ENCODE data around the gene CDK19.
"Not testable (repeated sequence)": the region's sequence is repeated elsewhere in the genome, so short reads cannot be mapped to it uniquely, and the experiment has no call there.

The CDK19 gene

DNA sequence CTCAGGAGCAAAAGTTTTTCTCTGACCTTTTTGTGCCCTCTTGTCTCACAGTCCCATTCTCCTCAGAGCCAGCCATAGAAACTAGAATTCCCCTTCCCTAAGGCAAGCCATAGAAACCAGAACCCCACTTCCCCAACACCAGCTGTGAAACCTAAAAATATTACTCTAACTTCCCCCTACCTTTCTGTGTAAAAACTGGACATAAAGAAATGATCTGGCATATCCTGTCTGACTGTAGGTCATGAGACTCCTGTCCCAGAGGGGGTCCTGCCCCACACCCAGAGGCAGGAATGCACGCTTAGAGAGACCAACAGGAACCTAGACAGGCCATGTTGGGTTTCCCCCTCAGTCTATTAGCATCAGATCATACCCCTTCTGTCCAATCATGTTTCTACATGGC lies 198.2 kb downstream of the CDK19 start:
- DNase-seq = no peak

DNA sequence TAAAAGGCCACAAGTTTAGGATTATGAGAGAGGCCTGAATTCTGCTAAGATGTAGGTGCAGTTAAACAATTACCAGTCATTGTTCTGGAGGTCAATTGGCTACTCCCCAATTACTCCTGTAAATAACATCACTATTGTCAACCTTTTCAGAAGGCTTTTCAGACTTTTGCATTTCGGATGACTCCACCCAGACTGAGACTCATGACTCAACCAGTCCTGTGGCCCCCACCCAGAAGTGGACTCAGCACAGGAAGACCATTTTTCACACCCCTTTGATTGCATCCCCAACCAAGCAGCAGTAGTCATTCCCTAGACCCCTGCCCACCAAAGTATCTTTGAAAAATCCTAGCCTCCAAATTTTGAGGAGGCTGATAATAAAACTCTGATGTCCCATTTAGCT lies 199.5 kb downstream of the CDK19 start:
- no peak for DNase-seq

DNA sequence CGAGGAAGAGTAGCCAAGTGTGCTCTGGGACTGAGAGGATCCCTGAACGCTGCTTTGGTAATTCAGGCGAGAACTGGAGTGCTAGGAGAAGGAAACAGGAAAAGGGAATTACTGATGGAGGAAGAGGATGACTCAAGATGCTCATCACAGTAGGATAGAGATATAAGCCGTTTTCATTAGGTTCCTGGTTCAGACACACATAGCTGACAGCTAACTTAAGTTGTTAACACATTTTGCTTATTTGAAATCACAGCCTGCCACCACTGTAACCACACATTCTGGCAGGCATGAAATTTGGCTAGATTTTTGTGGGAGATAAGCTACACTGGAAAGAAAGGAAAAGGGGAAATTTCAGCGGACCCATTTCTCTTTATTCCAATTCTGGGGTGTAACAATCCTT lies 200.7 kb downstream of the CDK19 start:
- no peak for DNase-seq

DNA sequence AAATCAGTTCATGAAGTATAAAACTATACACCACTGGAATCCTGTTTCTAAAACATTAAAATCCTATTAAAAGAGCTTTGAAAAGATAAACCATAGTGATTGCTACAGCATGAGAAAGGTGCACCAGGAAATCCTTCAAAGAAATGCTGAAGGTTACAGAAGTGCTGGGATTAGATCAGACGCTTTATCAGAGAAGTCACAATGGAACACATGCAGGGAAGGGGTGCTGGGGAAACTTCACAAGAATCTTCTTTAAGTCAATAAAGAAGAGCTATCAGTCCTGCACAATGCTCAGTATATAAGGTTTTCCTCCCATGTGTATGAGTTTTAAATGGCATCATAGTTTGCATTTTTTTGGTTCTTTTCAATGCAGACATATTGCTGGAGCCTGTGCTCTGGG lies 201.2 kb downstream of the CDK19 start:
- no peak for DNase-seq

DNA sequence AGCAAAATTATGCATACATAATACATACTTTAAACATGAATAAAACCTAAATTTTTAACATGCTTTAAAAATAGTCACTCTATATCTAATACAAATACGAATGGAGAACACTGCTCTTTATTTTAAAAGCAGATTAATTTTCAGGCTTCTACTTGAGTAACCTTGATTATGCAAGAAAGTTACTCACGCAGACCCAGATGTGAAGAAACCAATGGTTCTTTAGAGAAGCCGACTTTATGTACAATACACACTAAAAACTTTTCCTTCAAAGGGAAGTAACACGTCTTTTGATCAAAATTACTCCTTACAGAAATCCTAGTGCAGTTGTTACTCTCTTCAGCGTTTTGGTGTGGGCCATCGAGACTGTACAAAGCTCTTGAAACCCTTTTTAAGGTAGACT lies 201.9 kb downstream of the CDK19 start:
- DNase-seq = no peak

DNA sequence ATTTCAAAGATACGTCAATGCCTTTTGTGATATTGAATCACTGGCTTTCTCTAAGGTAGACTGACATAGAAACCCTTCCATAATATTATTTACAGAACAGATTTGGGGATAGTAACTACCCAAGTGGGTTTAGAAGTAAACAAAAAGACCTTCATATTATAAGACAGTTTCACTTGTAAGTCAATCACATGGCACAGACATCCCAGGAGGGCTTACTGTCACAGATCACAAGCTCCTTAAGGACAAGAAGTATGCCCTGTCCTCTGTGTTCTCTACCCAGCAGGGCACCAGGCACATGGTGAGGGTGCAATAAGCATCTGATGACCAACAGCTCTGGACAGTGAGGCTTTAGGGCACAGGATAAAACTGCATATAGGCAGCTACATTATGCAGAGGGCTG lies 203.0 kb downstream of the CDK19 start:
- DNase-seq = no peak

DNA sequence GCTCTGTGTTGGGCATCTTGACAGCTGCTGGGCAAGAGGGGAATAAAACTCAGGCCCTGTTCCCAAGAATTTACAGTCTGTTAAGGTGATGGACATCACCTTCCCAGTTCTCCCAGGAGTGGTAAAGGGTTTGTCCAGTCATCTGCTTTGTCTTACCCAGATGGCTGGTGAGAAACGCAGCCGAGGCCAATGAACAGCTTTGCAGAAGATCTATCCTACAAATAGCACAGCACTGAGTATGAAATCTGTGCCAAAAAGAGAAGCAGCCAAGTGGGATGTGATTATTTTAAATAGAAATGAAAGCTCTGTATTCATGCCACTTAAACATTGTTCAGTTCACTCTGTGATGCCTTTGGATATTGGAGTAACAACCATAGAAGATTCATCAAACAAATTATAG lies 206.2 kb downstream of the CDK19 start:
- no peak for DNase-seq

DNA sequence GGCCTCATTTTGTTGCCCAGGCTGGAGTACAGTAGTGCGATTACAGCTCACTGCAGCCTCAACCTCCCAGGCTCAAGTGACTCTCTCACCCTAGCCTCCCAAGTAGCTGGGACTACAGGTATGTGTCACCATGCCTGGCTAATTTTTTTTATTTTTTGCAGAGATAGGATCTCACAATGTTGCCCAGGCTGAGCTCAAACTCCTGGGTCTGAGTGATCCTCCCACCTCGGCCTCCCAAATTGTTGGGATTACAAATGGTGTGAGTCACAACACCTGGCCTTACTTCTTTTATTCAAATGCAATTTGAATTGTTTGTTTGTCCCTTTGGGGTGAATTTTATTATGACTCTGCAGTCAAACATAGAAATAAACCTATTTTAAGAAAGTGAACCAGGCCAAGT lies 207.1 kb downstream of the CDK19 start:
- DNase-seq = no peak

DNA sequence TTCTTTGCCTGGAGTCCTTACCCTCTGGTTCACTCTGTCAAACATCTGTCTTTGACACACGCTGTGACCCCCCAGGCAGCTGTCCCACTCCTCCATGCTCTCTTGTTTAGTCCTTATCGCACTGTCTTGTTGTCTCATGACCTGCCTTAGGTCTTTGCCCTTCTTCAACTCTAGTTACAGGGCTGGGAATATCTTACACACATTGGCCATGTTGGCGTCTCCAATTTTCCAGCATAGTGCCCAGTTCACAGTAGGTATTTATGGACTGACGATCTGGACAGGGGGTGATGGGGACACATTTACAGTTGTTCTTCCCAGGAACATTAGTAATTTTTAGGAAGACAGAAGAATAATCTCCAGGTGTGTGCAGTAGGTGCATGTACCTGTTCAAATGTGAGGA lies 209.1 kb downstream of the CDK19 start:
- DNase-seq = no peak

DNA sequence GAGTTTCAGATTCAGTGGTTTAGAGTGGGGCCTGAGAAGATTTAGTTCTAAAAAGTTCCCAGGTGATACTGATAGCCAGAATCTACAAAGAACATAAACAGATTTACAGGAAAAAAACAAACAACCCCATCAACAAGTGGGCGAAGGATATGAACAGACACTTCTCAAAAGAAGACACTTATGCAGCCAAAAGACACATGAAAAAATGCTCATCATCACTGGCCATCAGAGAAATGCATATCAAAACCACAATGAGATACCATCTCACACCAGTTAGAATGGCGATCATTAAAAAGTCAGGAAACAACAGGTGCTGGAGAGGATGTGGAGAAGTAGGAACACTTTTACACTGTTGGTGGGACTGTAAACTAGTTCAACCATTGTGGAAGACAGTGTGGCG lies 214.6 kb downstream of the CDK19 start:
- not testable (repeated sequence) for DNase-seq

DNA sequence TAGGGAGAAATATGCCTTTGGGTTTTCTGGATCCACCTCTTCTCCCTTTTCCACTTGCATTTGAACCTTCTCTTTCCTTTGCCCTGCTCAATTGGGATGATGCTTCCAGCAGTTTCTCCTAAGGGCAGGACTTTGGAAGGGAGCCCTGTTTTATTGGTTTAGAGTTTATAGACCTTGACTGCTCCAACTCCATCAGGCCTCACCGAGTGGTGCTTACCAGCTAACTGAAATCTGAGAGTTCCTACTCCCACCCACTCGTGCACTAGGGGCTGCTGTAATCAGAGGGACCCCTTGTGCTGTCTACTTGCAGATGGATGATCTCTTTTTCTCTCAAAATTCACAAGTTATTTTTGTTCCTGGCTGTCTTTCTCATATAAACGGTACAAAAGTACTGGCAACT lies 217.5 kb downstream of the CDK19 start:
- DNase-seq = no peak

DNA sequence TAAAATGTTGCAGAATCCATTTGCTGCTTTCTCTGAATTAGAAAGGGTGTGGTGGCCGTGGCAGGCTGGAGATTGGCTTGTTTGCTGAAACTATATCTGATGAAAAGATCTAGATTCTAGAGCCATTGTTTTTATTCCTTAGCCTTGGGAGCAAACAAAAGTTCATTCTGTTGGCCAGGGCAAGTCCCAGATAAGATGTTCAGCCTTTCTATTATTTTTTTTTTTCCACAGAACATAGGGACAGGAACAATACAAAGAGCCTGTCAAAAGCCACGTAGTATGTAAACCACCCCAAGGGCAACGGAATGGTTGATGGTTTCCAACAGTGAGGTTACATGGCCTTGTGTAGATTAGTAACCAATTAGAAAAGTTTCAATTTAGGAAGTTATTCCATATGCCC lies 218.9 kb downstream of the CDK19 start:
- no peak for DNase-seq

DNA sequence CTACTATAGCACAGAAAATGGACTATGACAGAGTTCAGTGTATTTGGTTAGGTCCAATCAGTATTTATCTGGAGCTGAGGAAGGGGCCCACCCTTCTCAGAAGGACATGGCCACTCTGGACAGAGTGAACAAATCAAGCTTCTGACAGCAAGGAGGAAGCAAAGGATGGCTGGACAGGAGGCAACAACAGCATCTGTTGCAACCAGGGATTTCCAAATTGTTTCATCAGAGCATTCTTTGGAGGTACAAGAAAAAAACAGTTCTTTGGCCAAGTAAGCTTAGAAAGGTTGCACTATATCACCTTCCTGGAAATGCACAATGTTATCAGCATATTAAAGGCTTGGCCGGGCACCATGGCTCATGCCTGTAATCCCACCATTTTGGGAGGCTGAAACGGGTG lies 220.2 kb downstream of the CDK19 start:
- no peak for DNase-seq

DNA sequence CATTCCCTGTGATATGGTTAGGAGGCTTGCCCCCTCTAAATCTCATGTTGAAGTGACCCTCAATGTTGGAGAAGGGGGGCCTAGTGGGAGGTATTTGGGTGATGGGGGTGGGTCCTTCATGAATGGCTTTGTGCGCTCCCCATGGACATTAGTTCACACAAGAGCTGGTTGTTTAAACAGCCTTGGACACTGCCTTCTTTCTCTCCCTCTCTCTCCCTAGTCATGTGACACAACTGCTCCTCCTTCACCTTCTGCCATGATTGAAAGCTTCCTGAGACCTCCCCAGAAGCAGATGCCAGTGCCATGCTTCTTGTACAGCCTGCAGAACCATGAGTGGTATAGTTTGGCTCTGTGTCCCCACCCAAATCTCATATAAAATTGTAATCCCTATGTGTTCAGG lies 221.6 kb downstream of the CDK19 start:
- no peak for DNase-seq

DNA sequence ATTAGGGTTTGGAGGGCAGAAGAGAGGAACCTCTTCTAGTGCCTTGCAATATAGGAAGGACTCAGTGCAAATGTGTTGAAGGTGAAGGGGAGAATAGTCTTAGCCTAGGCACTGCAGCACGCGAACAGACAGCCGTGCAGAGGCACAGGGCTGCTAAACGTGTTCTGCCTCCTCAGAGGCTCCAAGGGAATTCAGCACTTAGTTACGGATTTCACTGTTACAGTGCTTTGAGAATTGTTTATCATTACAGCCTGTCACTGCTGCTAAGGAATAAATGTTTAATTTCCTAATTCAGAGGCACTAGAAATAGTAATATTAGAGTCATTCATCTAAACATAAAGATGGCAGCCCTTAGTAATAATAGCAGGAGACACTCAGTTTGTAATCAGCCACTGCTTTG lies 222.5 kb downstream of the CDK19 start:
- DNase-seq = no peak

DNA sequence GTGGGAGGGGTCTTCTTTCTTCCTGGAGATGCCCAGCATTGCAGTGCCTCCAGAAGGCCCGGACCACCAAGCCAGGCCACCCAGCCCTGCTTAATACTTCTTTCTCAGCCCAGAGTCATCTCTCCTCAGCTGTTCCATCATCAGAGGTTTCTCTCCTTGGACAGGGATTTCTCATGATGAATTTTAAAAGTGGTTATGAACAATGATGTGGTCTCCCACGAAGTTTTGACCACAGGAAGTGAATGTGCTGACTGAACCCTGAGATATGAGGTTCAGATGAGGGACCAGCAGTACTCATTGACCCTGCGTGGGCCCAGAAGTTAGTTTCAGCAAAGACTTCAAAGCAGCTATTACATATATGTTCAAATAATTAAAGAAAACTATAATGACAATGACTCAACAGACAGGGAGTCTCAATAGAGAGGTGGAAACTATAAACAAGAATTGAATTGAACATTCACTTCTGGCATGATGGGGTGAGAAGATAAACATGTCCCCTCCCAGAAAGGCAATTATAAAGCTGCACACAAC lies 224.4 kb downstream of the CDK19 start:
- DNase-seq = no peak

DNA sequence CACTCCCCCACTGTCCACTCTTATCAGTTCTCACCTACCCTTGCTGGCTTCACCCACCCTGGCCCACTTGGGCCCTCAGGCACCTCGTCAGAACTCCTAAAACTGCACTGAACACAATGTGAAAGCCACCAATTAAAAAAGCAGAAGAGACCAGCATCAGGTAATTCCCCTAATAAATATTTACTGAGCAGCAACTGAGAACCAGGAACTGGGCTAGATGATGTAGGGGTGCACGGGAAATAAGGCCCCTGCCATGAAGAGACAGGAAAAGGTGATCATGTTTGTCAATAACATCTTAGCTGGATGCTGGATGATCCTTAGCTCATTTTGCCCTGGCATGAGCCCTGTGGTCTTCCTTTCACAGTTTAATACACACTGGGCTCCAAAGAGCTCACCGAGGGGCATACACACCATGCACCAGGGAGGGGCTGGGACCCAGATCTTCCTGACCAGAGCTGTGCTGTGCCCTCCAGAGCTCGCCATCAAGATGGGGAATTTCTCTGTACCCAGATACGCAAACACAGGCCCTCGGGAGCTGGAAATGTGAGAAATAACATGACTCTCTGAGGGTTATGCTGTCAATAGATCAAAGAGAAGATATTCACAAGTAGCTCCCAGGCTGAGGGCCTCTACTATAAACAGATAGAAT lies 225.3 kb downstream of the CDK19 start:
- DNase-seq = no peak

DNA sequence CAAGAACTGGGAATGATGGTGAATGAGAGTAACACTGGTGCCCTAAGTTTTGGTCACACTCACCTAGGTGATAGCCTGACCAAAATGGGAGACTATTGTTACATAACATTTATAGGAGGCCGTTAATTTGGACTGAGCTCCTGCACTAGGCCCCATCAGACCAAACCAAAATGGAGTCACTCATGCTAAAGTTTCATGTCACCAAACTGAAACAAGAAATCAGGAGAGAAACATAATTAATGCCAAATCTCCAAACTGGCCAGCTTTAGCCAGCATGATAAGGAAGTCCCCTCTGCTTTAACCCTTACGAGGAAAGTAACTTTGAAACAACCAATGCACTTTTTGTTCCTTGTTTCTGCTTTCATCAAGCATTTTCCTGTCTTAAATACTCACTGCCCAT lies 227.9 kb downstream of the CDK19 start:
- no peak for DNase-seq

DNA sequence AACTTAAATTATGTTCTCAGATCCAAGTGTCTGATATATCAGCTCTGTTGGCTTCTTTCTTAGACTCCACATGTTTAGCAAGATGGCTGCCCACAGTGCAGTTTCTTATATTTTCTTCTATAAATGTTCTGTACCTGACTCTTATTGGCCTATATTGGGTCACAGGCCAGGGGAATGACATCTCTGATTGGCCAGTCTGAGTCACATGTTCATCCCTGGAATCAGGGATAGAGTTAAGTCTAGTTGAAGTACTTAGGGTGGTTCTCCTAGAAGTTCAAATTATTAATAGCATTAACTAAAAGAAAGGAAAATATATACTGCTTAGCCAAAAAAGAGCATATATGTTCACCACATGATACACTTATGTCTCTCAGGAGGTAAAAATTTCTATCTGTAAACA lies 233.6 kb downstream of the CDK19 start:
- DNase-seq = no peak

DNA sequence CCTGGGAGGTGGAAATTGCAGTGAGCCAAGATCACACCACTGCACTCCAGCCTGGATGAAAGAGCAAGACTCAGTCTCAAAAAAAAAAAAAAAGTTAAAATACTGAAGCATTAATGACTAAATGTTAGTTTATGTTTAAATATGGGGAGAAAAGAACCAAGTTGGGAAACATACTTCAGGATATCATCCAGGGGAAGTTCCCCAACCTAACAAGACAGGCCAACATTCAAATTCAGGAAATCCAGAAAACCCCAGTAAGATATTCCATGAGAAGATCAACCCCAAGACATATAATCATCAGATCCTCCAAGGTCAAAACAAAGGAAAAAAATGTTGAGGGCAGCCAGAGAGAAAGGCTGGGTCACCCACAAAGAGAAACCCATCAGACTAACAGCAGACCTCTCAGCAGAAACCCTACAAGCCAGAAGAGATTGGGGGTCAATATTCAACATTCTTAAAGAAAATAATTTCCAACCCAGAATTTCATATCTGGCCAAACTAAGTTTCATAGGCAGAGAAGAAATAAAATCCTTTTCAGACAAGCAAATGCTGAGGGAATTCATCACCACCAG lies 237.6 kb downstream of the CDK19 start:
- DNase-seq = not testable (repeated sequence)

DNA sequence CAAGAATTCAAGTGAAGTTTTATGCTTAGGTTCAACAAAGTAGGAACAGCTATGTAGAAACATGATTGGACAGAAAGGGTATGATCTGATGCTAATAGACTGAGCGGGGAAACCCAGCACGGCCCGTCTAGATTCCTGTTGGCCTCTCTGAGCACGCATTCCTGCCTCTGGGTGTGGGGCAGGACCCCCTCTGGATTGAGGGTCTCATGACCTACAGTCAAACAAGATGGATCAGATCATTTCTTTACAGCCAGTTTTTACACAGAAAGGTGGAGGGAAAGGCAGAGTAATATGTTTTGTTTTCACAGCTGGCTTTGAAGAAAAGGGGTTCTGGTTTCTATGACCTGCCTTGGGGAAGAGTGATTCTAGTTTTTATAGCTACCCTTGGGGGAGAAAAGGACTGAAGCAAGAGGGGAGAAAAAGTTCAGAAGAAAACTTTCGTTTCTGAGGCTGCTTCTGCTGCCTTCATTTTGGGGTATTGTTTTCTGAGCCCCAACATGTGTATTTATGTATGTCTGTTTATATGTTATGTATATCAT lies 239.3 kb downstream of the CDK19 start:
- DNase-seq = no peak

DNA sequence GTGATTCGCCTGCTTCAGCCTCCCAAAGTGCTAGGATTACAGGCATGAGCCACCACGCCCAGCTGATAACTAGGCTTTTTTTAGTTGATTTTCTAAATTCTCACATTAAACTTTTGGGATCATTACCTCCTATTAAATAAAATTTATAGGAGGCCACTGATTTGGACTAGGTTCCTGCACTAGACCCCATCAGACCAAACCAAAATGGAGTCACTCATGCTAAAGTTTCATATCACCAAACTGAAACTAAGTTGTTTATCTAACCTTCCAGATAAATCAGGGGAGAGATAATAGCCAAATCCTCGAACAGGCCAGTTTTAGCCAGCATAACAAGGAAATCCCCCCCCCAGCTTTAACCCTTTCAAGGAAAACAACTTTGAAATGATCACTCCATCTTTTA lies 240.5 kb downstream of the CDK19 start:
- no peak for DNase-seq

DNA sequence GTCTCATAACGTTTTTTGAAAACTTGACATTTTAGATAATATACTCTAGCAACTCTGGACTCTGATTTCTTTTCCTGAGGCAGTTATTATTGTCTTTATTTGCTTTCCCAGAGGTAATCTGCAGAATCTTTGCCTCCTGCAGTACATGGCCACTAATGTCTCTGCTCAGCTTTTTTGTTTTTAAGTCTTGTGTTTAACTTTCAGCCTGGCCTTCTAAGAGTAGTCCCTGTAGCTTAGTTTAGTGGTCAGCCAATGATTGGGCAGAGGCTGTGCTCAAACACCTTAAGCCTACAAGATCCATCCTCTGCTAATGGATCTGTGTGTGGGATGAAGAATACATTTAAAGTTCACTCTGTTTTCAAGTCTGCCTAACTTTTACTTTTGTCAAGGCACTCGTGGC lies 241.7 kb downstream of the CDK19 start:
- no peak for DNase-seq

DNA sequence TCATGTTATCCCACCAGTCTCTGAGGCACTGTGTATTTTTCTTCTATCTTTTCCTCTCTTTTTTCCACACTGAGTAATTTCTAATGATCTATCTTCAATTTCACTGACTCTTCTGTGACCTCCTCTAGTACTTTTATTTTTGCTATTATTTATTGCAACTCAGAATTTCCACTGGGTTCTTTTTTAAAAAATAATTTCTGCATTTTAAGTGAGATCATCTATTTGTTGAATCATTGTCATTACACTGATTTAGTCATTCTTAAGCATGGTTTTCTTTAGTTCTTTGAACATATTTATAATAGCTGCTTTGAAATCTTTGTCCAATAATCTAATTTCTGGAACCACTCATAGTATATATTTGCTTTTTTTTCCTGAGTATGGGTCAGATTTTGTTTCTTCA lies 242.1 kb downstream of the CDK19 start:
- DNase-seq = no peak

Data from right hindlimb (tissue), 1 donor.